Pulmonary artery endothelial cell (primary cell): ENCODE data around the gene CYP8B1. TPM values are rescaled to one million over a fixed set of nuclear protein-coding genes. Genes with fewer than 3 reads are reported as not detected.
"Not testable (repeated sequence)": the region's sequence is repeated elsewhere in the genome, so short reads cannot be mapped to it uniquely, and the experiment has no call there.

Experiments used
- DNase-seq: peaks from one replicate; pipeline ENCODE4 v3.0.0-alpha.2; 2011; ENCODE audit warnings: low read depth, low spot score
- total RNA-seq: library from RNA; depleted of rRNA; stranded (reverse); fragments of >200 nt; gene quantifications from 2 replicates; pipeline ENCODE4 v1.2.3, GENCODE V29; 2014

CYP8B1 gene
- total RNA-seq, 1 donor from 2014 or later = not detected

DNA sequence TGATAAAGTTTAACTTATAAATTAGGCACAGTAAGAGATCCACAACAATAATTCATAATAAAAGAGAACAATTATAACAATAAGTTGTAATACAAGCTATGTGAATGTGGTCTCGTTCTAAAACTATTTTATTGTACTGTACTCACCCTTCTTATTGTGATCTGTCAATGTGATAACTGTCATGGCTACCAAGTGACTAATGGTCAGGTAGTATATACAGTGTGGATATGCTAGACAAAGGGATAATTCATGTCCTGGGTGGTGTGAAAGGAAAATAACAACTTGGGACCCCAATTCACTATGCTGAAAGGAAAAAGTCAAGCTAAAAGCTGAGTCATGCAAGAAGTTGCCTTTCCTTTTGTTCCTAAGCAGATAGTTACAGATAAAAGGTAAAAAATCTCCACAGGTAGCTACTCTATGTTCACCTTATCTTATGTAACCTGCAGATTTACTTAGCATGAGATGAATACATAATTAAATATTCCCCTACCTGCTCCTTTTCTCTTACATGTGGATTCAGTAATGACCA is 10.7 kb upstream of the CYP8B1 start:
- no peak for DNase-seq

DNA sequence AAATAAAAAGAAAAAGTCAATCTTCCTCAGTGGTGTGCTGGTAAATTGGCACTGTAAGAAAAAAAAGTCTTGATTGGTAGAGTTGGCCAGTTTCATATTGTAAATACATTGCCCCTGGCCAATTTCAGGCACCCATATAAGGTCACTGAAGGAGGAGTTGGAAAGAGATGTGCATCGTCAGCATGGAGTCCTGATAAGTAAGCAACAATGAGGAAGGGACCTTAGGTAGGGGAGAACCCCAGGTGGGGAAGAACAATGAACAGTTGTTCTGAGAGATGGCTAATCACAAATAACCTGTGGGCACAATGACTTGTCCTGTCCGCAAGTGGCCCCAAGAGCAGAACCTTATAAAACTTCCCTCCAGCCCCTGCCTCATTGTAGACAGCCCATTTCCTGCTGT is 8.6 kb upstream of the CYP8B1 start:
- DNase-seq = no peak

DNA sequence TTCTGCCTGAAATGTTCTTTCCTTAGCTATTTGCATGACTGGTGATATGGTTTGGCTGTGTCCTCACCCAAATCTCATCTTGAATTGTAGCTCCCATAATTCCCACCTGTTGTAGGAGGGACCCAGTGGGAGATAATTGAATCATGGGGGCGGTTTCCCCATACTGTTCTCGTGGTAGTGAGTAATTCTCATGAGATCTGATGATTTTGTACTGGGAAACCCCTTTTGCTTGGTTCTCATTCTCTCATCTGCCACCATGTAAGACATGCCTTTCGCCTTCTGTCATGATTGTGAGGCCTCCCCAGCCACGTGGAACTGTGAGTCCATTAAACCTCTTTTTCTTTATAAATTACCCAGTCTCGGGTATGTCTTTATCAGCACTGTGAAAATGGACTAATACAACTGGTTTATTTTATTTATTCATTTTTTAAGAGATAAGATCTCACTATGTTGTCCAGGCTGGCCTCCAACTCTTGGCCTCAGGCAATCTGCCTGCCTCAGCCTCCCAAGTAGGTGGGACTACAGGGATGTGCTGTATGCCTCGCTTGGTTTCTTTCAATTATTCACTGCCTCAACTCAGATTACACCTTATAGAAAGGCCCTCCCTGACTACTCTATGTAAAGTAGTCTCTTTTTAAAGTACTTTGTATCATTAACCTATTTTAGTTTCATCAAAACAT is 7.7 kb upstream of the CYP8B1 start:
- not testable (repeated sequence) for DNase-seq

DNA sequence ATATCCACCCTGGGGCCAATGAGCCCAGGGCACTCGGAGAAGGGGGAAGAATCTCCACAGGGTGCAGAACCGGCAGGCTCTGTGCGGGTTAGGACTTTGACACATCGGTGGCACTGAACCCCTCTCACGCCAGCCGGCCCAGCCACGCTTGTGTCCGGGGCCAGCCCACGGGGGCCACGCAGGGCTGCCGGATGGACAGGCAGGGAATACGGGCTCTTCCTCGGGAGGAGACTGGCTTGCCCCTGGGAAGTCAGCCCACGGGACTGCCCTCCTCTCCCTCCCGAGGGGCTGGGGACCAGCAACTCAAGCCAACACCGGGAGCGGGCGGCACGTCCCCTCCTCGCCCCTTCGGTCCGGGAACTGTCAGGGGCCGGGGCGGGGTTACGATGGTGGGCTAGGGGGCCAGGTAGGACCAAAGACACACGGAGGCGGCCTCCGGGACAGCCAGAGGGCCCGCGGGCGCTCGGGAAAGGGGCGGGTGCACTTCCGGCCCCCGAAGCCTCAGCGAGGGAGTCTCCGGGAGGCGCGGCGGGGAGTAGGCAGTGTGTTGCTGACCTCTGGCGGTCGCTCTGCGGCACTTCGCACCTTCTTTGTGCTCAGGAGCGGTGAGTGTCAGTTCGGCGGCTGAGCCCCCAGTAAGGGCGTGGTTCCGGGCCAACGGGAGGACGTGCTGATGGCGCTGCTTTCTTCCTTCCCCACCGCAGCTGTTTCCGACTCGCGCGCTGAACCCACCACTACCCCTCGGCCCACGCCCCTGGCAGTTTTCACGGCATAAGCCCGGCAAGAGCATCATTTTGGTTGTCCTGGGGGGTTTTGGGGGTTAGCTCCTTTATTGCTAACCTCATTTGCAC is 5.1 kb upstream of the CYP8B1 start:
- peak; percentile 5 for DNase-seq

DNA sequence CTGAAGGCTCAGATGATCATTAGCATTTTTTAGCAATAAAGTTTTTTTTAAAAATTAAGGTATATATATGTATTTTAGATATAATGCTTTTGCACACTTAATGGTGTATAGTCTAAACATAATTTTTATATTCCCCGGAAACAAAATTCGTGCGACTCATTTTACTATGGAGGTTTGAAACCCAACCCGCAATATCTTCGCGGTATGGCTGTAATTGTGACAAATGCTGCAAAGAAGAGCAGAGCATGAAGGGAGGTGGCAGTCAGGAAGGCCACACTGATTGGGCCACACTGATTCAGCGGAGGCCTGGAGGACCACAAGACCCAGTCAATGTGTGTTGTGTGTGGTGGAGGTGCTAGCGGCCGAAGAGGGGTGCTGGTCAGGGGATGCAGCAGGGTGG is 4.5 kb upstream of the CYP8B1 start:
- no peak for DNase-seq

DNA sequence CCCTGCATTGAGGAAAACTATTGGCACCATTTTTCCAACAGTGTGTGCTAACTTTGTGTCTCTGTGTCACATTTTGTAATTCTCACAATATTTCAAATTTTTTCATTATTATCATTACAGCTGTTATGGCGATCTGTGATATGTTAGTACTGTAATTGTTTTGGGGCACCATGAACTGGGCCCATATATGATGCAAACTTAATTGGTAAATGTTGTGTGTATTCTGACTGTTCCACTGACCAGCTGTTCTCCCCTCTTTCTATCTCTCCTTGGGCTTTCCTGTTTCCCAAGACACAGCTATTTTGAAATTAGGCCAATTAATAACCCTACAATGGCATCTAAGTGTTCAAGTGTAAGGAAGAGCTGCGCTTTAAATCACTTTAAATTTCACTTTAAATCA is 2.2 kb upstream of the CYP8B1 start:
- no peak for DNase-seq

DNA sequence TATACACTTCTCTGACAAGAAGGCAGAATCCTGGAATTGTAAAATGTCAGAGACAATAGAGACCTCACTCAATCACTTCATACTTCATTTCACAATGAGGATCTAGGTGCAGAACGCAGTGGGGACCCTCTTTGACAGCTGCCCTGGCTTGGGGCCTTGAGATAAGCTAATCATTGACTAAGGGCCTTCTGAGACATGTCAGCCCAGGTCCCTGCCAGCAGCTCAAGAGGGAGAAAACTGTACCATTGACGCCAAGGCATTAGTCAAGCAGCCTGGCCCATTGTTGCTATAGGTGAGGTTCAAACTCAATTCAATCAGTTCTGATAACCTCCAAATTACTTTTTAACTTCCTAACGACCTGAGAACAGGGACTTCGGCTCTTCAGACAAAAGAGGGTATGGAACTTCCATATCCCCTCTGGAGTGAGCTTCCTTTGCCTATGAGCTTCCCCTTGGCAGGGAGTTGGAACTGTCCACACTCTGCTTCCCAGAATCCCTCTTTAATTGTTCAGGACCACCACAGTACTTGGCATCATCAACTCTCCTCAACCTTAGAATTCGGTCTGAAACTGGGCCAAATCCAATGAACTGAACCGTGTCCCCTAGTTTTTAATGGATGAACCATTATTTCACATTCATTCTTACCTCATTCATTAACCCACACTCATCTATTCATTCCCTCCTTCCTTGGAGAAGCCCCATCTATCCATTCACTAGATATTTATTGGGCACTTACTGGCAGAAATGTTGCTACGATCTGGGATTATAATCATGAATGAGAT is 1.5 kb upstream of the CYP8B1 start:
- no peak for DNase-seq

DNA sequence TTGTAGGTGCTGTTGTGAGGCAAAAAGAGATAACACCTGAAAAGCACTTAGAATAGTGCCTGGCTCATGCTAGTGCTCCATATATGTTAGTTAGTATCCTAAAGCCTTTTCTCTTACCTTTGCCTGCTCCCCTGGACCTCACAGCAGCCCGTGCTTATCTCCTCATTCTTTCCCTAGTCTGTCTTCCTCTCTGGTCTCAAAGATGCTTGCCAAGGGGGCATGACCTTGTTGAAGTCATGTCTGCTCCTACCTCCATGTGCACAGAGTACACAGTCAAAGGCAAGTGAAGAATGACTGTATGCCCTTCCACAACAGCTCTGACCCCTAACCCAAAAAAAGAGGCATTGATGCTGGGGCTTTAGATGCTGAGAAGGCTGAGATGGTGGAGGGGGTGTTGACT is 722 bp upstream of the CYP8B1 start:
- DNase-seq = no peak

DNA sequence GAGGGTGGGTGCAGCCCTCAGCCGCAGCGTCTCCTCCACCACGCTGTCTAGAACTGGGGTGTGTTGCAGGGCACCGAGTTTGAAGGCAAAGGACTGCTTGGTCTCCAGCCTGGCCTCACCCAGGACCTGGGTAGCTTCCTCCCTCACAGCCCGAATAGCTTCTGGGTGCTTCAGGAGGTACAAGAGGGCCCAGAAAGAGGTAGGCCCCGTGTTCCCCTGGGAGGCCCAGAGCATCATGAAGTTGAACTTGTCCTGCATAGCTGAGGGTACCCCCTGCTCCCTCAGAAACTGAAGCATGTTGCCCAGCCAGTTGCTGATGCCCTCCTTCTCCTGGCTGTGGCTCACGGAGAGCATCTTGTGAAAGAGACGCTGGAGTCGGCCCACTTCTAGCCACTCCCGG is 930 bp downstream of the CYP8B1 start:
- no peak for DNase-seq

DNA sequence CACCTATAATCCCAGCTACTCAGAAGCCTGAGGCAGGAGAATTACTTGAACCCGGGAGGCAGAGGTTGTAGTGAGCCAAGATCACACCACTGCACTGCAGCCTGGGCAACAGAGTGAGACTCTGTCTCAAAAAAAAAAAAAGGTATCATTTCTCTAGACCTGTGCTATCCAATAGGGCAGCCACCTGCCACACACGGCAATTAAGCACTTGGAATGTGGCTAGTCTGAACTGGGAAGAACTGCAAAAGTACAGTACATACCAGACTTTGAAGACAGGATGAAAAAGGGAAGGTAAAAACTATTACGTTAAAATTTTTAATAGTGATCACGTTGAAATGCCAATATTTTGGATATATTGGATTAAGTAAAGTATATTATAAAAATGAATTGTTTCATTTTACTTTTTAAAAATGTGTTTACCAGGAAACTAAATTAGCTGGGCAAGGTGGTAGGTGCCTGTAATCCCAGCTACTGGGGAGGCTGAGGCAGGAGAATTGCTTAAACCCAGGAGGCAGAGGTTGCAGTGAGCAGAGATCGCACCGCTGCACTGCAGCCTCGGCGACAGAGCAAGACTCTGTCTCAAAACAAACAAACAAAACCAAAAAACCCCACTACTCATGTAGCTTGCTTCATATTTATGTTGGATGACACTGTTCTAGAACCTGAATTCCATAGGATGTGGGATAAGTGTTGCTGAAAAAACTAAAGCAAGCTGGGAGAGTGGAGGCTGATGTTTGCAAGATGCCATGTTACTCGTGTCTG is 2.3 kb downstream of the CYP8B1 start:
- no peak for DNase-seq

DNA sequence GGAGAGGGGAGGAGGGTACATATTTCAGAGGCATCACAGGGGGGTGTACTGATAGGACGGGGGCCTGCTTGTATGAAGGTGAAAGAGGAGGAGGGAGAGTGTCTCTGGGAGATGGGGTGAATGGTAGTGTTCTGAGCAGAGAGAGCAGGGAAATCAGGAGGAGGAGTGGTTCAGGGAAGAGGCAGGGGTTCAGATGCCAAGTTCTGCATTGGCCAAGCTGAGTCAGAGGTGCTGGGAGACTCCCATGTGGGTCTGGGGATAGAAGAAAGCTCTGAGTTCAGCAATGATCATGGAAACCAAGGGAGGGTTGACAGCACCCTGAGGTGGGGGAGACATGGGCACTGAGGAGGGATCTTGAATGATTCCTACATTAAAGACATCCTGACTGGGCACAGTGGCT is 3.0 kb downstream of the CYP8B1 start:
- no peak for DNase-seq

DNA sequence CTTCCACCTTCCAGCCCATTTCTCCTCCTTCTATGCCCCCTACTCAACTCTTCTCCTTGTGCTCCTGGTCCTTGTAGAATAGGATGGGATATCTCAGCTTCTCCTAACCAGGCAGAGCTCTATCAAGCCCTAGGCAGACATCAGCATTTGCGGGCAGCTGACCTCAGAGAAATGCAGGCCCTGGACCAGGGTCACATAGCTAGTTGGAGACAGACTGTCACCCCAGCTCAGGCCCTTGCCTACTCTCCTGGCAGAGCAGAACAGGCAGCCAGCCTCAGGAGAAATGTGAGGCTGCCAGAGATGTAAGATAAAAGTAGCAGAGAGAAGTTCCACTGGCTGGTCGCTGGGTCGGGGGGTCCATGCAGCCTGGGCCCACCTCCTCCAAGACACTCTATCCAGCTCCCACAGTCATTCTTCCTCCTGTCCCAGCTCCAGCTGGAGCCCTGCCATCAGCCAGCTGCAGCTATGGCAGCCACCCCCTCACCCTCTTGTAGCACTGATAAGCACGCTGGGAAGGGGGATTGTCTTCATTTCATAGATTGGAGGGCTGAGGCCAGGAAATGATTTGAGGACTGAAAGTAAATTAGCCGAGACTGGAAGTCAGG is 4.0 kb downstream of the CYP8B1 start:
- no peak for DNase-seq

DNA sequence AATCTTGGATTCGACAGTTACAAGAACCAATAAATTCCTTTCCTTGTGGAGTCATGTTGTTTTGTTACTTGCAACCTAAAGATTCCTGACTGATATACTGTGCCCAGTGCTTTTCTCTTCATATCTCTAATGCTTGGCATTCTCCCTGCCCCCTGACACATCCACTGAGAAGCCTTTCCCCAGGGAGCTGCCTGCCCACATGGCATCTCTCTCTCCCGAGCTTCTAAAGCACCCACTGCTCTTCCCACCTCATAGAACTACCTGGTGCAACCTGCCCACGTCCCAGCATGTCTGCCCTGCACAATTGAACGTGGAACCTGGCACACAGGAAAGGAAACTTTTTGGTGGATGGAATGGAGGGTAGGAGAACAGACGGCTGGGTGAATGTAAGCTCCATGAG is 6.8 kb downstream of the CYP8B1 start:
- no peak for DNase-seq

DNA sequence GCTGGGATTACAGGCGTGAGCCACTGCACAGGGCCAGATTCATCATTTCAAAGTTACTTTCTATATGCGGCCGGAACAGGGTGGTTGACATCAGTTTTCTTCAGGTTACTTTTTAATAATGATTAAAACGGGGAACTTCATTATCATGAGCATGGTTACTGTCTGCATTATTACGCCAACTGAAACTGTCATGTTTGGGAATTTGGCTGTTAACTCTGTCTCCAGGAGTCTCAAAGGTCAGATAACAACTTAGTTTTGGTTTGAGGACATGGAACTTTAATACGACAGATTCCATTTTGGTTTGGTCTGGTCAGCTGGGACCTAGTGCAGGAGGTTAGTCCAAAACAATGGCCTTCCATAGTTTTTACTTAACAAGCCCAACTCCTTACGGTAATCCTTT is 8.5 kb downstream of the CYP8B1 start:
- DNase-seq = no peak

DNA sequence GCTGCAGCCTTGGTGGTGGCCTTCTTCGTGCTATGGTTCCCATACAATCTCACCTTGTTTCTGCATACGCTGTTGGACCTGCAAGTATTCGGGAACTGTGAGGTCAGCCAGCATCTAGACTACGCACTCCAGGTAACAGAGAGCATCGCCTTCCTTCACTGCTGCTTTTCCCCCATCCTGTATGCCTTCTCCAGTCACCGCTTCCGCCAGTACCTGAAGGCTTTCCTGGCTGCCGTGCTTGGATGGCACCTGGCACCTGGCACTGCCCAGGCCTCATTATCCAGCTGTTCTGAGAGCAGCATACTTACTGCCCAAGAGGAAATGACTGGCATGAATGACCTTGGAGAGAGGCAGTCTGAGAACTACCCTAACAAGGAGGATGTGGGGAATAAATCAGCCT is 10.4 kb downstream of the CYP8B1 start:
- DNase-seq = no peak

DNA sequence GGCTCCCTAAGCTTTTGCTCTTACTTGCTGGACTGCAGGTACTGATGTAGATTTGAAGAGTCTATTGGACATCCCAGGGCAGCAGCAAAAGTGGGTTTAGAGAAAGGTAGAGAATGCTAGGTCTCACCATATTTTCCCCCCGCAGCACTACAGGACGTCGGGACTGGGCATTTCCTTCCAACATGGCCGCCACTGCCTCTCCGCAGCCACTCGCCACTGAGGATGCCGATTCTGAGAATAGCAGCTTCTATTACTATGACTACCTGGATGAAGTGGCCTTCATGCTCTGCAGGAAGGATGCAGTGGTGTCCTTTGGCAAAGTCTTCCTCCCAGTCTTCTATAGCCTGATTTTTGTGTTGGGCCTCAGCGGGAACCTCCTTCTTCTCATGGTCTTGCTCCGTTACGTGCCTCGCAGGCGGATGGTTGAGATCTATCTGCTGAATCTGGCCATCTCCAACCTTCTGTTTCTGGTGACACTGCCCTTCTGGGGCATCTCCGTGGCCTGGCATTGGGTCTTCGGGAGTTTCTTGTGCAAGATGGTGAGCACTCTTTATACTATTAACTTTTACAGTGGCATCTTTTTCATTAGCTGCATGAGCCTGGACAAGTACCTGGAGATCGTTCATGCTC is 11.2 kb downstream of the CYP8B1 start:
- no peak for DNase-seq

DNA sequence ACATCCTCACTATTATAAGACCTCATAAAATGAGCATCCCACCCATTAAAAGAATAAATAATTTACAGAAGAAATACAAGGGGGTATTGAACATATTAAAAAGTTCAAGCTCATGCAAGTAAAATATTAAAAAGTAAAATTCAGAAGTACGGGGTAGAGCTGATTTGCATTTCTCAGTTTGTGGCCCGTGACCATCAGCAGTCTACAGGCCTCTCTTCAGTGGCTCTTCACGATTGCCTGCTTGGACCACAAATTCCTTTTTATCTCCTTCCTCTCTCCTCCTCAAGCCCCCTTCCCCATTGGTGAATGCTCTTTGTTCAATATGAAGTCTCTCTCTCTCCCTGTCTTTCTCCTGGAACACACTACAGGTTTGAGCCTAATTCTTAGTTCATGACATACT is 19.1 kb downstream of the CYP8B1 start:
- DNase-seq = no peak

DNA sequence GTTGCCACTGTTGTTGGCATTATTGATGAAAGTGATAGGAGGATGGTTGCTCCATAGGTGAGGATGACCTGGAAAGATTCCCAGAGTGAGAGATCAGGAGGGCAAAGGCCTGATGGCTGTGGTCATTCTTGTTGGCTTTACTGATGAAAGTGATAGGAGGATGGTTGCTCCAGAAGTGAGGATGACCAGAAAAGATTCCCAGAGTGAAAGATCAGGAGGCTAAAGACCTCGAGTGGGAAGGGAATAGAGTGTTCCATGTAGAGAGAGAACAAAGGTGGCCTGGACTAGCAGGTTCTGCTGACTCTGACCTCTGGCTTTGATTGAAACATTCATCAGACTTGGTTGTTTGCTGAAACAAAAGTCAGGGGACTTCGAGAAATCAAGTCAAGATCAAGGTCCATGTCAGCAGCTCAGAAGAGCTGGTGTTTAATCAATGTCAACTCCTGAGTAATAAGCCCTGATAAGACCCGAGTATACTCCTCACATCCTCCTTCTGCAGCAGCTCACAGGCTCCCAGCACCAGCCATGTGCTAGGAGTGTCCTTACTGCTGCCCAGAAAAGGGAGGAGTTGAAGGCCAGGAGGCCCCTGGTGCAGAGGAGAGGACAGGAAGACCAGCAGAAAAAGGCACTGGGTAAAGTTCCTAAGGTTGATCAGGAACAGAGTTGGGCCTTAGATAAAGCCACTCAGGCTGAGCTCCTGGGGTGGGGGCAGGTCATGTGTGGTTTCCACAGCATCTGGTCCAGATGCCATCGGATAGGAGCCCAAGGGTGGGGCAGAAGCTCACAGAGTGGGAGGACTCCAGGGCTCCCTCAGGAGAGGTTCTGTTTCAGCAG is 19.9 kb downstream of the CYP8B1 start:
- DNase-seq = no peak

DNA sequence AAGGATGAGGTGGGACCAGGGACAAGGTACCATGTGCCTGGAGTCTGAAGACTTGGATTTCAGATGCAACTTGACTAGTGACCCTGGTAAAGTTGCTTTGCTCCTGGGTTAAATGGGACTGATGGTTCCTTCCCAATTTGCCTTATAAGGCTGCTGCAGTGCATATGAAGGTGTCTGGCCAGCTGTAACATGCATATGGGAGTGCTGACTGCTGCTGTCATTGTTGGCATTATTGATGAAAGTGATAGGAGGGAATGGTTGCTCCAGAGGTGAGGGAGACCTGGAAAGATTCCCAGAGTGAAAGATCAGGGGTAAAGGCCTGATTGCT is 20.5 kb downstream of the CYP8B1 start:
- no peak for DNase-seq
